NCI-H774 (cell line): ENCODE data around the gene TNFSF11.

Experiments
- DNase-seq: peaks from one replicate; lab custom pipeline; 2025; lab: John Stamatoyannopoulos, UW

TNFSF11 gene

DNA sequence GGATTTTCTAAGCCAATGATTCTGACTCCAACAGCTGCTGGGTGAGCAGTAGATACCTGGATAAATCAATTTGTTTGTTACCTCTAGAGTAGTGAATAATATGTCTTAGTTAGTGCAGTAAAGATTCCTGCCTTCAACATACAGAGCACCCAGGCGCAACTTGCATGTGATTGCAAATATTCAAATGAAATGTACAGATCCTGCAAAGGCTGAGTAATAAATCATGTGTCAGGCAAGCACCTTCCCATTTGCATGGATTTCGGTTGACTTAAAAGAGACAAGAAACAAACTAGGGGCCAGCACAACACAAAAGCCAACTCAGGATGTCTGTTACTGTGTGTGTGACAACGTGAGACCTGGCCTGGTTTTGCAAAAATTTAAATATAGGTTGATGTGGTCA lies 79.7 kb downstream of the TNFSF11 start:
- no peak for DNase-seq

GRCh38 chr13:42654212-42654611 lies 80.3 kb downstream of the TNFSF11 start:
- no peak for DNase-seq

DNA sequence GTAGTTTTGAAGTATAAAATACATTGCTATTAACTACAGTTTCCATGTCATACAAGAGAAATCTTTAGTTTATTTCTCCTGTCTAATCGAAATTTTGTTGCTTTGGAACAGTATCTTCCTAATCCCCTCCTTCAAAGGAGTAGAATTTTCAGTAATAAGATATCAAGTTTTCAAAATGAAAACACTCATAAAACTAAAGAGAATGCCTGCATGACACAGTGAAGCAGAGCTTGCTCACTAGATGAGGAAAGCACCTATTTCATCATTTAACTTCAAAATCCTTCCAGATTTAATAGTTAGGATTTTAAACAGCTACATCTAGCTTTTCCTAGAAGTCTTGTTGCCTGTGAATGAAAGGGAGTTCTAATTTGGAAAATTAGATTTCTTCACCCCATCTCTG lies 80.8 kb downstream of the TNFSF11 start:
- DNase-seq = no peak

DNA sequence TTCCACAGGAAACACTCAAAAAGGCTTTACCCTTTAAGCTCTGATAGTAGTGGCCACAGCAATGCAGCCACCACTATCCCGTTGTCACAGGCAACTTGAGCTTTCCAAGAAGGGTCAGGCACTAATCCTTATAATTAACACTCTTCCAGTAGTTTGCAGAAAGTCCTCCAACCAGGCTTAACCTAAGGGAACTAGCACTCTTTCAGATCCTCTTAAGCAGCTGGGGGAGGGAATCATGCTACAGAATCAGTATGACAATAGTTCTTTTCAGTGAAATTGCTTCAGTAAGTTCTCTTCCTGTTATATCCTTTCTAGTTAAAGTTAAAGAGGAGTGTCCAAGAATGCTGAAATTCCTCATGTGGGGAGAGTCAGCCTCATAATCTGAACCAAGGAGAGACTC lies 82.2 kb downstream of the TNFSF11 start:
- DNase-seq = no peak

GRCh38 chr13:42656958-42657357 lies 83.0 kb downstream of the TNFSF11 start:
- DNase-seq = no peak
